ENCODE results near the gene APBA1. TPM values are rescaled to one million over a fixed set of nuclear protein-coding genes. Genes with fewer than 3 reads are reported as not detected.

Gene APBA1
- total and polyA plus RNA-seq, 11 donors = 0.61 to 6.2 (median 2.2) TPM

- H3K4me1 ChIP-seq = peaks cover 0 to 13% (median 0%) of the 10 kb centered on the region in 12 donors
- ATAC-seq (no peak), DNase-seq (no peak)
- TF ChIP-seq, protein P1, sequence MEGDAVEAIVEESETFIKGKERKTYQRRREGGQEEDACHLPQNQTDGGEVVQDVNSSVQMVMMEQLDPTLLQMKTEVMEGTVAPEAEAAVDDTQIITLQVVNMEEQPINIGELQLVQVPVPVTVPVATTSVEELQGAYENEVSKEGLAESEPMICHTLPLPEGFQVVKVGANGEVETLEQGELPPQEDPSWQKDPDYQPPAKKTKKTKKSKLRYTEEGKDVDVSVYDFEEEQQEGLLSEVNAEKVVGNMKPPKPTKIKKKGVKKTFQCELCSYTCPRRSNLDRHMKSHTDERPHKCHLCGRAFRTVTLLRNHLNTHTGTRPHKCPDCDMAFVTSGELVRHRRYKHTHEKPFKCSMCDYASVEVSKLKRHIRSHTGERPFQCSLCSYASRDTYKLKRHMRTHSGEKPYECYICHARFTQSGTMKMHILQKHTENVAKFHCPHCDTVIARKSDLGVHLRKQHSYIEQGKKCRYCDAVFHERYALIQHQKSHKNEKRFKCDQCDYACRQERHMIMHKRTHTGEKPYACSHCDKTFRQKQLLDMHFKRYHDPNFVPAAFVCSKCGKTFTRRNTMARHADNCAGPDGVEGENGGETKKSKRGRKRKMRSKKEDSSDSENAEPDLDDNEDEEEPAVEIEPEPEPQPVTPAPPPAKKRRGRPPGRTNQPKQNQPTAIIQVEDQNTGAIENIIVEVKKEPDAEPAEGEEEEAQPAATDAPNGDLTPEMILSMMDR (IDR thresholded peaks at IDR 0.05) = no peak
- no peak for TF ChIP-seq POLR2A (IDR thresholded peaks at IDR 0.05)
- H3K27me3 ChIP-seq = no peaks in the 10 kb centered on the region
- intact Hi-C loops (cut with DNase I) = loop anchor here in 1 of 10 donors (5.0 kb wide), 1 partner anchor 50 kb away; no protein-coding TSS in a partner anchor
- WGBS, 4 donors = 75 to 82% (median 79%) methylated on average over 3 of the region's 3 CpGs
- no peaks in the 10 kb centered on the region for H3K36me3 ChIP-seq
- H3K27ac ChIP-seq = no peak overlapping the region
- H3K4me3 ChIP-seq = no peak overlapping the region
- no peaks in the 10 kb centered on the region for H3K9me3 ChIP-seq
These were observed 50.3 kb downstream of the APBA1 start for GRCh38 chr9:69621730-69622460.

GRCh38 chr9:69620731-69621130 lies 51.4 kb downstream of the APBA1 start:
- Histone ChIP-seq H3K4me1 (peaks cover 0 to 13% (median 0%) of the 10 kb centered on the region in 12 donors), H3K4me3 (no peak overlapping the region), H3K9me3 (no peaks in the 10 kb centered on the region), H3K27ac (no peak overlapping the region), H3K36me3 (no peaks in the 10 kb centered on the region), H3K27me3 (no peaks in the 10 kb centered on the region)
- ATAC-seq = no peak
- DNase-seq = no peak
- intact Hi-C loops (cut with DNase I) = loop anchor here in 1 of 10 donors (5.0 kb wide), 1 partner anchor 48 kb away; no protein-coding TSS in a partner anchor
- WGBS, 4 donors = 90 to 94% (median 93%) methylated on average over 8 of the region's 8 CpGs
- TF ChIP-seq POLR2A (IDR thresholded peaks at IDR 0.05) = no peak
- TF ChIP-seq, protein P1 (IDR thresholded peaks at IDR 0.05) = no peak

DNA sequence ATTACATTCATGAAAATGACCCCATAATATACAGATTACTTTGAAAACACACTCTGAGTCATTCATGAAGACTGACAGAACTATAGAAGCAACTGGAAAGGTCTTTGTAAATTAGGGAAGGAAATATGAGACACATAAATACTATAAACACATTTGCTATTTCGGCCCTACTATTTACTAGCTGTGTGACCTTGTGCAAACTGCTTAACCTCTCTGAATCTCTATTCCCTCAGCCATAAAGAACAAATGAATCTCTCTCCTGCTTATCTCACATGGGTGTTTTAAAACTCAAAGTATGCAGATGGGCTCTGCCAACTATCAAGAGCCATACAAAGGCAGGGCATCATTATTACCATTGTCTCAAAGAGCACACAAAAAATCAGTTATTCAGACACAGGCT lies 52.9 kb downstream of the APBA1 start:
- Histone ChIP-seq H3K27ac (no peak overlapping the region), H3K36me3 (no peaks in the 10 kb centered on the region), H3K9me3 (no peaks in the 10 kb centered on the region), H3K4me1 (peaks cover 0 to 13% (median 0%) of the 10 kb centered on the region in 12 donors), H3K4me3 (no peak overlapping the region), H3K27me3 (no peaks in the 10 kb centered on the region)
- ATAC-seq (no peak), DNase-seq (no peak)
- TF ChIP-seq, protein P1 (IDR thresholded peaks at IDR 0.05) = no peak
- TF ChIP-seq POLR2A (IDR thresholded peaks at IDR 0.05) = no peak
- WGBS, 4 donors = 89 to 96% (median 93%) methylated on average over 1 of the region's 1 CpG
- intact Hi-C loops (cut with DNase I) = no loop called here

GRCh38 chr9:69617006-69617405 lies 55.2 kb downstream of the APBA1 start:
- H3K4me1 ChIP-seq = peaks cover 0 to under 1% (median 0%) of the 10 kb centered on the region in 12 donors

More at GRCh38 chr9:69617006-69617405, 55.2 kb downstream of the APBA1 start:
- H3K27ac ChIP-seq = no peak overlapping the region
- no peaks in the 10 kb centered on the region for H3K27me3 ChIP-seq
- no peaks in the 10 kb centered on the region for H3K36me3 ChIP-seq
- H3K9me3 ChIP-seq = no peaks in the 10 kb centered on the region
- DNase-seq (no peak), ATAC-seq (no peak)
- H3K4me3 ChIP-seq = no peak overlapping the region
- intact Hi-C loops (cut with DNase I) = no loop called here
- TF ChIP-seq, protein P1 (IDR thresholded peaks at IDR 0.05) = no peak
- no peak for TF ChIP-seq POLR2A (IDR thresholded peaks at IDR 0.05)

Data from heart left ventricle (tissue), 16 donors.